GM21529 (cell line): ENCODE measurements around the gene DEPP1.

Experiments used
- ATAC-seq: cut with Tn5 transposase; IDR thresholded peaks from one replicate; pipeline ENCODE4 v1.9.1; 2021; ENCODE audit not compliant: unreplicated experiment

Gene DEPP1

GRCh38 chr10:44934416-44935200 is 44.0 kb downstream of the DEPP1 start:
- ATAC-seq, result no peak

GRCh38 chr10:44933451-44934321 is 44.9 kb downstream of the DEPP1 start:
- no peak for ATAC-seq

- peak; percentile 97 for ATAC-seq
Observed at GRCh38 chr10:44932517-44933450, 45.8 kb downstream of the DEPP1 start.

GRCh38 chr10:44931621-44932516 is 46.7 kb downstream of the DEPP1 start:
- no peak for ATAC-seq

DNA sequence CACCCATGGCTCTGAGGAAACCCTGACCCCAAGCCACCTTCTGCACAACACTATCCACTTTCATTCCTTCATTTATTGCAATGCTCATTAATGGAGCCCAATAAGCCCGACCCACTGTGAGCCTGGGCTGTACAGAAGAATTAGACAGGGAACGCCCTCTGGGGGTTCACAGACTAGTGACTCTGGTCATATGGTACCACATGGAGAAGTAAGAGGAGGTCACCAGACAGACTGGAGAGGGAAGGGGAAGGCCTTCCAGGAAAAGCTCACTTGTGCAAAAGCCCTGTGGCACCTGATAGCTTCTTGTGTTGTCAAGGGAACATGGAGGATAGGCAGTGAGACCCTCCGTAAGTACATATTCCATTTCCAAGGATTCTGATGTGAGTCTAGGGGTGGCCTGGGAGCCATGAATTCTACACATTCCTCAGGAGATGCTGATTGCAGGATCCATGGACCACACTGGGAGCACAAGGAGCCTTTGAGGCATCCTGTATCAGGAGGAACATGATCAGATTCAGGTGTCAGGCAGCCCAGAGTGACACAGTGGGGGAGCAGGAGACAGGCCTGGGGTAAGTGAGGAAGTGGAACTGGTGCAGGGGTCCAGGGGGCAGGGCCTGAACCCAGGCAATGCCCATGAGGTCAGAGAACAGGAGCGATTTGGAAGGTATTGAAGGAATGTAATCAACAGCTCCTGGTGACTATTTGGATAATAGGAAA is 47.5 kb downstream of the DEPP1 start:
- ATAC-seq, result no peak

GRCh38 chr10:44929356-44930255 is 49.0 kb downstream of the DEPP1 start:
- ATAC-seq, result no peak

GRCh38 chr10:44928462-44928861 is 50.1 kb downstream of the DEPP1 start:
- no peak for ATAC-seq

- no peak for ATAC-seq
Observed at GRCh38 chr10:44927352-44927751, 51.3 kb downstream of the DEPP1 start.

- no peak for ATAC-seq
Observed at GRCh38 chr10:44926751-44927351, 51.8 kb downstream of the DEPP1 start.
